Activated naive CD4-positive, alpha-beta T cell treated with anti-CD3 and anti-CD28 coated beads, Interleukin-2, amount 50 U/mL, for 72 hours (primary cell): ENCODE data around the gene MYO7B. TPM values are rescaled to one million over a fixed set of nuclear protein-coding genes. Genes with fewer than 3 reads are reported as not detected.

ENCODE experiments used
- ATAC-seq, 2 donors: fragments of 150-1000 bp; cut with Tn5 transposase; 2 replicates each; pipeline ENCODE4 v1.10.0; 2021; ENCODE audit warnings: mild to moderate bottlenecking in 2 of 2, moderate library complexity in 2 of 2
- DNase-seq, 2 donors: peaks; one replicate each; pipeline ENCODE4 v3.0.0; 2021 to 2022; ENCODE audit warnings: low spot score in 2 of 2
- H3K27ac Mint-ChIP-seq, 2 donors: one replicate each; pipeline ENCODE4 v1.8.0; 2022; ENCODE audit warnings: mild to moderate bottlenecking in 2 of 2, mixed read lengths in 2 of 2
- H3K36me3 Mint-ChIP-seq, 2 donors: one replicate each; pipeline ENCODE4 v1.8.0; 2022; ENCODE audit warnings: mixed read lengths in 2 of 2
- H3K9me3 Mint-ChIP-seq, 2 donors: one replicate each; pipeline ENCODE4 v1.8.0; 2022; ENCODE audit warnings: mixed read lengths in 2 of 2
- total RNA-seq, 2 donors: library from RNA; stranded (reverse); gene quantifications; one replicate each; pipeline ENCODE4 v1.2.3, GENCODE V29; 2022

Gene MYO7B
- total RNA-seq, 2 donors from 2014 or later = 0.64 to 1.9 TPM

DNA sequence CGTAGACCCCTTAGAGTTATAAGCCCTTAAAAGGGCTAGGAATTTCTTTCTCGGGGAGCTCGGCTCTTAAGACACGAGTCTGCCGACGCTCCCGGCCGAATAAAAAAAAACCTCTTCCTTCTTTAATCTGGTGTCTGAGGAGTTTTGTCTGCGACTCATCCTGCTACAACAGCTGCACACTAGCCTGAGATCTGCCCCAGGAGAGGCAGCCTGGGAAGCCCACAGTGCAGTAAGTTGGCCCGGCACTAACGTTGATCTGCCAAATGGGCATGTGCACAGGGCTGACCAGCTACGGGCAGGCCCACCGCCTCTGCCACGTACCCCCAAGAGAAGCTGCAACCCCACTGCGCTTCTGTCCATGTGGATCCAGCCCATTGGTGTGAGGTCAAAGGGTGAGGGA is 148.3 kb downstream of the MYO7B start:
- no peak for ATAC-seq
- DNase-seq = no peak
- Mint-ChIP-seq H3K9me3 (no peaks in the 10 kb centered on the region), H3K36me3 (no peaks in the 10 kb centered on the region), H3K27ac (no peak overlapping the region)

DNA sequence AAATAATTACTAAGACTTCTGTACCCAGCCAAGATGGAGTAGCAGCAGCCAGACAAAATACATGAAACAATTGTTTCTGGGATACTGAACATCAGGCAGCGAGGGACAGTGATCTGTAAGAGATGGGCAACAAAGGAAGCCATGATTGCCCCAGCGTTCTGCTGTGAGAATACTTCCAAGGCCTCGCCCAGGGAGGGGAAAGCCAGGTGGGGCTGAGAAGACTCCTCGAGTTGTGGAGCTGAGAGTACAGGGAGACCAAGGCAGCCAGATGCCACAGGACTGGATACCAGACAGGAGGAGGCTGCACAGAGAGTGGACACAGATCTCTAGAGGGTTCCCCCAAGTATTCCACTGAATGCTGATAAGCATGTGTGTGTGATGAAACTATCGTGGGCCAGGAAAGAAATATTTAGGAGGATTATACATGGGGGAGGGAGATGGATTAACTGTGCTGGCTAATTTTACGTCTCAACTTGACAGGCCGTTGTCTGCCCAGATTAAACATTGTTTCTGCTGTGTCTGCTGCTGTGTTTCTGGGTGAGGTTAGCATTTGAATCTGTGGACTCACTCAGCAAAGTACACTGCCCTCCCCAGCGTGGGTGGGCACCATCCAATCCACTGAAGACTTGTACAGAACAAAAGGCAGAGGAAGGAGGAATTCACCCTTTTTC is 150.1 kb downstream of the MYO7B start:
- H3K27ac Mint-ChIP-seq = no peak overlapping the region
- ATAC-seq = no peak
- no peak for DNase-seq
- H3K9me3 Mint-ChIP-seq = no peaks in the 10 kb centered on the region
- H3K36me3 Mint-ChIP-seq = peaks cover 6% of the 10 kb centered on the region in 2 donors

Other genes starting within 250 kb of the MYO7B start
- 10 to 100 TPM; 51.8 to 54.8 TPM for gene ERCC3, start 241.5 kb upstream of the MYO7B start, total RNA-seq
- gene MAP3K2, start 147.7 kb upstream of the MYO7B start, total RNA-seq = 10 to 100 TPM; 39.5 to 45.7 TPM
- gene PROC, start 117.3 kb upstream of the MYO7B start, total RNA-seq = not detected
- gene IWS1, start 9.2 kb upstream of the MYO7B start, total RNA-seq = 10 to 100 TPM; 42.9 to 60.5 TPM
- not detected for gene GPR17, start 110.5 kb downstream of the MYO7B start, total RNA-seq
- 10 to 100 TPM in 1 of 2 donors, 1 to 10 TPM in 1; 8.1 to 15.5 TPM for gene LIMS2, start 139.8 kb downstream of the MYO7B start, total RNA-seq
- gene SFT2D3, start 165.8 kb downstream of the MYO7B start, total RNA-seq = 1 to 10 TPM; 2.6 to 3.5 TPM